Ovary (tissue), 9 donors: ENCODE data around the gene ANKRD44. TPM values are rescaled to one million over a fixed set of nuclear protein-coding genes. Genes with fewer than 3 reads are reported as not detected.

ENCODE experiments used
- DNase-seq, 5 donors: peaks; one replicate each; pipeline ENCODE4 v3.0.0-alpha.2; 2019 to 2020
- H3K27ac ChIP-seq, 2 donors: fragments of 200-600 bp; one replicate each; pipeline versions ENCODE4 v1.5.1 to v1.8.0; 2019 to 2022
- H3K27me3 ChIP-seq: fragments of 200-600 bp; one replicate; pipeline ENCODE4 v1.8.0; 2022
- H3K36me3 ChIP-seq: fragments of 200-600 bp; sonication (generic); one replicate; pipeline ENCODE4 v1.5.1; 2019
- H3K4me1 ChIP-seq: one replicate; pipeline ENCODE4 v1.8.1; 2013; ENCODE audit warnings: mild to moderate bottlenecking, moderate library complexity; ENCODE audit not compliant: insufficient read depth
- H3K4me3 ChIP-seq: fragments of 200-600 bp; sonication (generic); one replicate; pipeline ENCODE4 v1.5.1; 2017
- H3K9me3 ChIP-seq, 2 donors: fragments of 200-600 bp in 1 of 2; sonication (generic) in 1 of 2; one replicate each; pipeline versions ENCODE4 v1.5.1 to v1.8.1; 2013 to 2019; ENCODE audit warnings: mild to moderate bottlenecking in 1 of 2, moderate library complexity in 1 of 2
- EP300 ChIP-seq: sonication (generic); formaldehyde crosslinking; IDR thresholded peaks from one replicate; pipeline ENCODE4 v1.6.1; 2017; ENCODE audit warnings: antibody characterized with exemption
- POLR2A ChIP-seq: fragments of 450-650 bp; IDR thresholded peaks from one replicate; pipeline ENCODE4 v1.6.1; 2017; ENCODE audit warnings: antibody characterized with exemption, mild to moderate bottlenecking, moderate library complexity
- WGBS, 3 donors: extraction: QIAGEN DNeasy Blood & Tissue Kit in 1 of 3; methylation state at CpG; one replicate each; pipeline versions ENCODE4 v1.1.5 to v1.1.7; 2013 to 2017; 5-methylcytosine and 5-hydroxymethylcytosine counted together
- intact Hi-C, 4 donors: fragments of 100-400 bp; cut with DNase I; formaldehyde crosslinking; loops; one replicate each; pipeline versions ENCODE4 v1.11.0 to v1.15.1; 2022 to 2023
- polyA plus RNA-seq, 2 donors: library from polyadenylated mRNA; stranded (reverse); fragments of 200-250 nt in 1 of 2; fragments of 350-450 nt in 1 of 2; fragmentation: Illumina TruSeq in 1 of 2; extraction: RNeasy Lipid Tissue Mini Kit (QIAGEN cat#74804) in 1 of 2; gene quantifications; one replicate each; pipeline ENCODE4 v1.2.3, GENCODE V29; 2013 to 2014
- total RNA-seq, 7 donors: library from RNA; depleted of rRNA in 2 of 7; stranded (reverse); fragments of >200 nt in 2 of 7; fragmentation: NEBNext Ultra II Directional in 3 of 7; extraction: Animal tissue kit (Norgen Biotek cat#: 25700) in 3 of 7; gene quantifications; one replicate each; pipeline versions ENCODE4 v1.1.0 to v1.2.4, GENCODE V29; 2016 to 2023
- TF ChIP-seq, protein P1 (sequence below), 3 donors: fragments of 450-650 bp in 2 of 3; fragments of 200-600 bp in 1 of 3; IDR thresholded peaks; one replicate each; pipeline versions ENCODE4 v1.5.1 to v1.8.0; 2016 to 2022; ENCODE audit warnings: antibody characterized with exemption in 3 of 3, mild to moderate bottlenecking in 1 of 3
- donor health status: DM: no; HTN: no; CAD: no; lungs with moderate emphysema.
- donor health status: DM: no; HTN: no; CAD: no.
- donor health status: Bipolar disorder and iron deficiency.
- donor health status: DM: yes; HTN: yes; CAD: no.
- donor health status: DM: no; HTN: no; CAD: no.
- donor health status: DM: yes; HTN: yes; CAD: no.

Gene ANKRD44
- total and polyA plus RNA-seq, 9 donors = 2.6 to 60.0 (median 11.1) TPM

DNA sequence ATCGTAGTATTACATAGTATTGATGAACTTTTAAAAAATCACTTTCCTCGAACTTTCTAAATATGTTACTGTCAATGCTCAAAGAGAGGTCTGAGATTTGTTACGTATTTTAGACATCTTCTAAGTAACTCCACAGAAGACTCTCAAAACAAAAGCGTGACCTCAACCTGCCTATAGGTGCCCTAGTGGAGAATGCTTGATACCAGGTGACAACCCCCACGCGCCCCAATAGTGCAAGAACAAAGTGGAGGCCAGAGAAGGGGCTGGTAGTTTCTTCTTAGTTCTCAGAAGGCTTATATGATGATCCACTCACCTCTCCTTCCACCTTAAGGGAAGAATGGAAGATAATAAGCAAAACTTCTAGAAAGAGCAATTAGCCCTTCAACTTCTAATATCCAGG lies 102.6 kb downstream of the ANKRD44 start:
- 79% methylated on average over 6 of the region's 6 CpGs for WGBS, 3 donors
- Histone ChIP-seq H3K27ac (no peak overlapping the region), H3K9me3 (no peaks in the 10 kb centered on the region), H3K4me1 (peaks cover 2% of the 10 kb centered on the region), H3K36me3 (no peaks in the 10 kb centered on the region), H3K27me3 (no peaks in the 10 kb centered on the region), H3K4me3 (no peak overlapping the region)
- DNase-seq = no peak
- intact Hi-C loops = no loop called here
- no peak for TF ChIP-seq EP300
- TF ChIP-seq POLR2A = no peak
- TF ChIP-seq, protein P1, sequence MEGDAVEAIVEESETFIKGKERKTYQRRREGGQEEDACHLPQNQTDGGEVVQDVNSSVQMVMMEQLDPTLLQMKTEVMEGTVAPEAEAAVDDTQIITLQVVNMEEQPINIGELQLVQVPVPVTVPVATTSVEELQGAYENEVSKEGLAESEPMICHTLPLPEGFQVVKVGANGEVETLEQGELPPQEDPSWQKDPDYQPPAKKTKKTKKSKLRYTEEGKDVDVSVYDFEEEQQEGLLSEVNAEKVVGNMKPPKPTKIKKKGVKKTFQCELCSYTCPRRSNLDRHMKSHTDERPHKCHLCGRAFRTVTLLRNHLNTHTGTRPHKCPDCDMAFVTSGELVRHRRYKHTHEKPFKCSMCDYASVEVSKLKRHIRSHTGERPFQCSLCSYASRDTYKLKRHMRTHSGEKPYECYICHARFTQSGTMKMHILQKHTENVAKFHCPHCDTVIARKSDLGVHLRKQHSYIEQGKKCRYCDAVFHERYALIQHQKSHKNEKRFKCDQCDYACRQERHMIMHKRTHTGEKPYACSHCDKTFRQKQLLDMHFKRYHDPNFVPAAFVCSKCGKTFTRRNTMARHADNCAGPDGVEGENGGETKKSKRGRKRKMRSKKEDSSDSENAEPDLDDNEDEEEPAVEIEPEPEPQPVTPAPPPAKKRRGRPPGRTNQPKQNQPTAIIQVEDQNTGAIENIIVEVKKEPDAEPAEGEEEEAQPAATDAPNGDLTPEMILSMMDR (IDR thresholded peaks at IDR 0.05) = no peak

DNA sequence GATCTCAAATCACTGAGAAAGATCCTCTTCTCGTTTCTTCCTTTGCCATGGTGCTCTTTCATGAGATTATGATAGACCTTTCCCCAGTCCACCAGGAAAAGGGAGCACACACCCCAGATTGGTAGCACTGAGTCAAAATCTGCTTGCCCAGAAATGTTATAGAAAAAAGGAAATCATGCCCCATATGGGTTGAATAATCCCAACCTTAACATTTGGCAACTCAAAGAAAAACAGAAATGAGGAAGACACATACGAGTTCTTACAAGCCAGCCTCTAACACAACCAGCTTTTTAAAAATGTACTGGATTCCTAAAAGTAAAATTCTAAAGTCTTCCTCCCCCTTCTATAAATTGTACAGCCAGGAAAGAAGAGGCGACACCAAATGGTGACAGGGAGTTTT lies 103.0 kb downstream of the ANKRD44 start:
- 83 to 87% (median 84%) methylated on average over 3 of the region's 3 CpGs for WGBS, 3 donors
- intact Hi-C loops = no loop called here
- Histone ChIP-seq H3K4me1 (no peaks in the 10 kb centered on the region), H3K4me3 (no peak overlapping the region), H3K9me3 (no peaks in the 10 kb centered on the region), H3K36me3 (no peaks in the 10 kb centered on the region), H3K27ac (no peak overlapping the region), H3K27me3 (no peaks in the 10 kb centered on the region)
- TF ChIP-seq, protein P1 (IDR thresholded peaks at IDR 0.05) = no peak
- TF ChIP-seq POLR2A = no peak
- TF ChIP-seq EP300 = no peak
- no peak for DNase-seq

DNA sequence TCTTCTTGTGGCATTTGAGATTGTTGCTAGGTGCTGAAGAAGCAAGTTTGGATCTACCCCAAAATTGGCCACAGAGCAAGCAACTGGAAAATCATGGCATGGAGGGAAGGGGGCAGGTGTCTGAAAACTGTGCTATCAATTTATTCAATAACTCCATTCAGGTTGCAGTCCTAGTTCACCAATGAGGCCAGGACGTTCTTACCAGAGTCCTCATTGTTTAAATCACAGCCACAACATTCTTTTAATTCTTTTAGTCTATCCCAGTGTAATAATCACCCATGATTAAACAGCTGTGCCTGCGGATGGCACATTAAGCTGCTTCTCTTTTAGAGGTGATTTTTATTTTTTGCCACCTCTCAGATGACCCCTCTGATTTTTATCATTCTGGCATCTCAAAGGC lies 103.5 kb downstream of the ANKRD44 start:
- Histone ChIP-seq H3K27ac (no peak overlapping the region), H3K9me3 (no peaks in the 10 kb centered on the region), H3K4me3 (no peak overlapping the region), H3K36me3 (no peaks in the 10 kb centered on the region), H3K27me3 (no peaks in the 10 kb centered on the region), H3K4me1 (no peaks in the 10 kb centered on the region)
- no peak for DNase-seq
- TF ChIP-seq EP300 (no peak), POLR2A (no peak)
- TF ChIP-seq, protein P1 (IDR thresholded peaks at IDR 0.05) = no peak
- WGBS, 3 donors = 21 to 43% (median 39%) methylated on average over 2 of the region's 2 CpGs
- intact Hi-C loops = no loop called here

DNA sequence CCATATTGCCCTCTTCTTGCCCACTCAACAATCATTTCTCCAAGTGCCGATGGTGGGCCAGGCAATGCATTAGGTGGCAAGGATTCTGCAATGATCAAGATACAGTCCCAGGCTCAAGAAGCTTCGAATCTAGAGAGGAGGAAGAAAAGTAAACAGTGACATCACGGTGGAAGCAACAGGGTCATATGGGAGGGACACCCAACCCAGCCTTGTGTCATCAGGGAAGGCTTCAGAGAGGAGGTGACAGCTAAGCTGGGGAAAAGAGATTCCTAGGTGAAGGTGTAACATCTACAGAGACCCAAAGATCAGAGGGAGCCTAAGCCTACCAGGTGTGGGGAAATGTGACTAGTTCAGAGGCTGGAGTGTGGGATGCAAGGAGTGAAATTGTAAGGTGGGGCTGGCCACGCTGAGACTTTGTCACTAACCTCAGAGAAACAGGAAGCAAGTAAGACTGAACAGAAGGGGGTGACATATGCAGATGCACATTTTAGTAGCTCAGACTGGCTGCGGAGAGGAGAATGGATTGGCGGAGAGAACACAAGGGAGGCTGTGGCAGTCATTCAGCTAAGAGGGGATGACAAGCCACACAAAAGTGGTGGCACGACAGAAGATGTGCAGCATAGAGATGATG lies 104.9 kb downstream of the ANKRD44 start:
- Histone ChIP-seq H3K36me3 (no peaks in the 10 kb centered on the region), H3K27me3 (no peaks in the 10 kb centered on the region), H3K27ac (no peak overlapping the region), H3K9me3 (no peaks in the 10 kb centered on the region), H3K4me1 (no peaks in the 10 kb centered on the region), H3K4me3 (no peak overlapping the region)
- 92 to 96% (median 93%) methylated on average over 7 of the region's 7 CpGs for WGBS, 3 donors
- TF ChIP-seq EP300 (no peak), POLR2A (no peak)
- TF ChIP-seq, protein P1 (IDR thresholded peaks at IDR 0.05) = no peak
- DNase-seq = no peak
- intact Hi-C loops = no loop called here
